Left ventricle myocardium superior (tissue), 1 donor: ENCODE results near the gene NOBOX. TPM values are rescaled to one million over a fixed set of nuclear protein-coding genes. Genes with fewer than 3 reads are reported as not detected.

Source experiments
- total RNA-seq: library from RNA; stranded (reverse); fragmentation: NEBNext Ultra II Directional; extraction: Animal tissue kit (Norgen Biotek cat#: 25700); gene quantifications from one replicate; pipeline ENCODE4 v1.2.1, GENCODE V29; 2021
- donor health status: DM: no; HTN: yes; CAD: no; lungs with severe emphysema.

Gene NOBOX
- total RNA-seq, 1 donor from 2014 or later: not detected

Other genes starting within 250 kb of the NOBOX start
- 0.62 TPM for gene CTAGE4, start 220.2 kb downstream of the NOBOX start, total RNA-seq
- 0.94 TPM for gene ARHGEF35, start 207.9 kb downstream of the NOBOX start, total RNA-seq
- not detected for gene OR2A42, start 164.1 kb downstream of the NOBOX start, total RNA-seq
- 0.55 TPM for gene OR2A7, start 138.9 kb downstream of the NOBOX start, total RNA-seq
- not detected for gene CTAGE8, start 134.4 kb downstream of the NOBOX start, total RNA-seq
- gene OR2A1, start 91.3 kb downstream of the NOBOX start, total RNA-seq: not detected
- gene ARHGEF5, start 48.3 kb downstream of the NOBOX start, total RNA-seq: 1.7 TPM